ENCODE results near the gene KCND3.

The KCND3 gene

GRCh38 chr1:111958851-111959250, 30.6 kb downstream of the KCND3 start:
- no peak for DNase-seq (ENCODE audit: low read depth)

- DNase-seq (ENCODE audit: low read depth): no peak
These were observed 31.4 kb downstream of the KCND3 start for GRCh38 chr1:111958075-111958474.

GRCh38 chr1:111956155-111956771, 33.2 kb downstream of the KCND3 start:
- DNase-seq (ENCODE audit: low read depth): no peak

GRCh38 chr1:111955755-111956154, 33.7 kb downstream of the KCND3 start:
- DNase-seq (ENCODE audit: low read depth): no peak

GRCh38 chr1:111953797-111954196, 35.7 kb downstream of the KCND3 start:
- DNase-seq (ENCODE audit: low read depth): no peak

GRCh38 chr1:111952125-111952657, 37.3 kb downstream of the KCND3 start:
- no peak for DNase-seq (ENCODE audit: low read depth)

GRCh38 chr1:111948209-111949171, 41.0 kb downstream of the KCND3 start:
- DNase-seq (ENCODE audit: low read depth): no peak

- no peak for DNase-seq (ENCODE audit: low read depth)
These were observed 45.4 kb downstream of the KCND3 start for GRCh38 chr1:111943846-111944749.

- no peak for DNase-seq (ENCODE audit: low read depth)
These were observed 46.4 kb downstream of the KCND3 start for GRCh38 chr1:111943066-111943465.

GRCh38 chr1:111938536-111938935, 50.9 kb downstream of the KCND3 start:
- no peak for DNase-seq (ENCODE audit: low read depth)

GRCh38 chr1:111938123-111938522, 51.3 kb downstream of the KCND3 start:
- DNase-seq (ENCODE audit: low read depth): no peak

- no peak for DNase-seq (ENCODE audit: low read depth)
These were observed 52.2 kb downstream of the KCND3 start for GRCh38 chr1:111937147-111937725.

GRCh38 chr1:111934106-111934852, 55.2 kb downstream of the KCND3 start:
- DNase-seq (ENCODE audit: low read depth): no peak

GRCh38 chr1:111930356-111930755, 59.1 kb downstream of the KCND3 start:
- DNase-seq (ENCODE audit: low read depth): no peak

GRCh38 chr1:111928531-111928930, 60.9 kb downstream of the KCND3 start:
- no peak for DNase-seq (ENCODE audit: low read depth)

GRCh38 chr1:111927652-111928051, 61.8 kb downstream of the KCND3 start:
- no peak for DNase-seq (ENCODE audit: low read depth)

GRCh38 chr1:111924786-111925185, 64.7 kb downstream of the KCND3 start:
- DNase-seq (ENCODE audit: low read depth): no peak

- DNase-seq (ENCODE audit: low read depth): no peak
These were observed 65.7 kb downstream of the KCND3 start for GRCh38 chr1:111923766-111924165.

GRCh38 chr1:111921948-111922347, 67.5 kb downstream of the KCND3 start:
- no peak for DNase-seq (ENCODE audit: low read depth)

- no peak for DNase-seq (ENCODE audit: low read depth)
These were observed 69.0 kb downstream of the KCND3 start for GRCh38 chr1:111920221-111921024.
